ENCODE results near the gene EVA1A. TPM values are rescaled to one million over a fixed set of nuclear protein-coding genes. Genes with fewer than 3 reads are reported as not detected.

The EVA1A gene
- total RNA-seq, 4 donors from 2014 or later: 0.17 to 1.2 (median 0.69) TPM; not detected in 1

- TF ChIP-seq POLR2A (IDR thresholded peaks at IDR 0.05; ENCODE audit: low read depth) (no peak), CTCF (IDR thresholded peaks at IDR 0.05) (no peak), POLR2AphosphoS5 (IDR thresholded peaks at IDR 0.05) (no peak), EP300 (IDR thresholded peaks at IDR 0.05) (no peak)
- peak; percentile 62 for DNase-seq (ENCODE audit: extremely low spot score)
- H3K4me1 ChIP-seq: no peaks in the 10 kb centered on the region
- intact Hi-C loops (cut with DNase I): no loop called here
- no peaks in the 10 kb centered on the region for H3K9me3 ChIP-seq
- H3K27ac ChIP-seq (replicated peaks in 1 of 4): no peak overlapping the region
- H3K27me3 ChIP-seq: peaks cover 0 to 2% (median 0%) of the 10 kb centered on the region in 4 donors
- no peaks in the 10 kb centered on the region for H3K36me3 ChIP-seq
- WGBS: 69% methylated on average over 2 of the region's 2 CpGs
- no peak overlapping the region for H3K4me3 ChIP-seq
Measured at GRCh38 chr2:75549401-75550253, 11.1 kb downstream of the EVA1A start.

GRCh38 chr2:75548036-75548573, 12.6 kb downstream of the EVA1A start:
- no peaks in the 10 kb centered on the region for H3K27me3 ChIP-seq
- H3K9me3 ChIP-seq: no peaks in the 10 kb centered on the region
- DNase-seq (ENCODE audit: extremely low spot score): peak; percentile 66
- intact Hi-C loops (cut with DNase I): no loop called here
- H3K27ac ChIP-seq (replicated peaks in 1 of 4): no peak overlapping the region
- WGBS: 42% methylated on average over 2 of the region's 2 CpGs
- TF ChIP-seq CTCF (IDR thresholded peaks at IDR 0.05) (no peak), POLR2AphosphoS5 (IDR thresholded peaks at IDR 0.05) (no peak), POLR2A (IDR thresholded peaks at IDR 0.05; ENCODE audit: low read depth) (no peak), EP300 (IDR thresholded peaks at IDR 0.05) (no peak)
- no peak overlapping the region for H3K4me3 ChIP-seq
- no peaks in the 10 kb centered on the region for H3K4me1 ChIP-seq
- H3K36me3 ChIP-seq: no peaks in the 10 kb centered on the region

DNA sequence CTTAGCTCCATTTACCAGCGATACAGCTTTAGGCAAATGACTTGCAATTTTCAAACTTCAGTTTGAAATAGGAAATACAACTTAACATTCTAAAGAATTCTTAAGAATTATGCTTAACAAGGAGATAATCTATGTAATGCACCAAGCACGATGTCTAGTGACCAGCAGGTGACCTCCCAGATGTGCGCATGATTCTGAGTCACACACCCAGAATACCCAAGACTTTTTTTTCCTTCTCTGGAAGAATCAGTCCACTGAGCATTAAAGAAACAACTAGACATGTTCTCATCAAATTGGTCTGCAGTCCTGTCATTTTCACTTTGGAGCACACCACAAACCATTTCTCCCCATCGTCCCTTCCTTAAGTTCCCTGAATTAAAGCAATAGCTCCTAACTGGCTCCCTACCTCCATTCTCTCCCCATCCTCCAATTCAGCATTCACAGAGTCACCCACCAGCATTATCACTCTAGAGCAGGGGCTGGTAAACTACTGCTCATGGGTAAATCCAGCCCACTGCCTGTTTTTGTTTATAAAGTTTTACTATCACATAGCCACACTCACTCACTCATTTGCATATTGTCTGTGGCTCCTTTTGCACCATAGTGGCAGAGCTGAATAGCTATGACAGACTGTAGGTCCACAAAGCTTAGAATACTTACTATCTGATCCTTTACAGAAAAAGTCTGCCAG, 13.2 kb downstream of the EVA1A start:
- intact Hi-C loops (cut with DNase I): no loop called here

DNA sequence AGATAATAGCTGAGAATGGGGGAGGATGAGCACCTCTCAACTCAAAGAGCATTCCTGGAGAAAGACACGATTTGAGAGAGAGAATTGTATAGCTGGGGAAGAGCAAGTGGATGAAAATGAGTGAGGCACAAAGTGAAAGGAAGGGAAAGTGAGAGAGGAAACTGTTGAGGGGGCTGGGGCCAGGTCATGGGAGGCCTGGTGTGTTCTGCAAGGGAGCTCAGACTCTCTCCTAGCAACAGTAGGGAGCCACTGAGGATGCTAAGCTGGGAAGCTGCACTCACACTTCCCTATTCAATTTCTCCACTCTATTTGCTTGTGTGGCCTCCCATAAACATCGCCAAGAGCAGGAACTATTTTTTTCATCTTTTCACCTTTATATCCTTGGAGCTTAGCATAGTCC, 14.8 kb downstream of the EVA1A start:
- no peaks in the 10 kb centered on the region for H3K27me3 ChIP-seq
- H3K4me3 ChIP-seq: no peak overlapping the region
- H3K4me1 ChIP-seq: no peaks in the 10 kb centered on the region
- TF ChIP-seq POLR2AphosphoS5 (IDR thresholded peaks at IDR 0.05) (no peak), CTCF (IDR thresholded peaks at IDR 0.05) (no peak), EP300 (IDR thresholded peaks at IDR 0.05) (no peak), POLR2A (IDR thresholded peaks at IDR 0.05; ENCODE audit: low read depth) (no peak)
- H3K36me3 ChIP-seq: no peaks in the 10 kb centered on the region
- WGBS: 87% methylated on average over 2 of the region's 2 CpGs
- no peak overlapping the region for H3K27ac ChIP-seq (replicated peaks in 1 of 4)
- intact Hi-C loops (cut with DNase I): no loop called here
- peak; percentile 62 for DNase-seq (ENCODE audit: extremely low spot score)
- no peaks in the 10 kb centered on the region for H3K9me3 ChIP-seq

More for the DNA sequence above, 13.2 kb downstream of the EVA1A start:
- no peak overlapping the region for H3K27ac ChIP-seq (replicated peaks in 1 of 4)
- no peak overlapping the region for H3K4me3 ChIP-seq
- DNase-seq (ENCODE audit: extremely low spot score): peak; percentile 19
- WGBS: 84% methylated on average over 4 of the region's 4 CpGs
- TF ChIP-seq POLR2AphosphoS5 (IDR thresholded peaks at IDR 0.05): no peak
- TF ChIP-seq POLR2A (IDR thresholded peaks at IDR 0.05; ENCODE audit: low read depth): no peak
- TF ChIP-seq CTCF (IDR thresholded peaks at IDR 0.05): no peak
- TF ChIP-seq EP300 (IDR thresholded peaks at IDR 0.05): no peak
- no peaks in the 10 kb centered on the region for H3K27me3 ChIP-seq
- no peaks in the 10 kb centered on the region for H3K4me1 ChIP-seq
- H3K9me3 ChIP-seq: no peaks in the 10 kb centered on the region
- H3K36me3 ChIP-seq: no peaks in the 10 kb centered on the region
